GM18907 (cell line): ENCODE measurements around the gene FGD5.

Source experiments
- ATAC-seq: cut with Tn5 transposase; IDR thresholded peaks from one replicate; pipeline ENCODE4 v1.9.1; 2021; ENCODE audit warnings: mild to moderate bottlenecking, moderate library complexity; ENCODE audit not compliant: unreplicated experiment

The FGD5 gene

DNA sequence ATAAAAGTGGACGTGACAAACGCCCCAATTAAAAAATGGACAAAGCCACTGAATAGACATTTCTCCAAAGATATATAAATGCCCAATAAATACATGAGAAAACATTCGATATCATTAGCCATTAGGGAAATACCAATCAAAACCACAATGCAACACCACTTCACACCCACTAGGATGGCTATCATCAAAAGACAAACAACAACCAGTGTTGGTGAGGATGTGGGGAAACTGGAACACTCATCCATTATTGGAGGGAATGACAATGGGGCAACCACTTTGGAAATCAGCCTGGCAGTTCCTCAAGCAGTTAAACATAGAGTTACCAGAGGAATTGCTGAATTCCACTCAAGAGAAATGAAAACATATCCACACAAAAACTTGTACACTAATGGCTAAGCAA lies 32.4 kb upstream of the FGD5 start:
- ATAC-seq: no peak

GRCh38 chr3:14787630-14788029 lies 31.1 kb upstream of the FGD5 start:
- no peak for ATAC-seq

DNA sequence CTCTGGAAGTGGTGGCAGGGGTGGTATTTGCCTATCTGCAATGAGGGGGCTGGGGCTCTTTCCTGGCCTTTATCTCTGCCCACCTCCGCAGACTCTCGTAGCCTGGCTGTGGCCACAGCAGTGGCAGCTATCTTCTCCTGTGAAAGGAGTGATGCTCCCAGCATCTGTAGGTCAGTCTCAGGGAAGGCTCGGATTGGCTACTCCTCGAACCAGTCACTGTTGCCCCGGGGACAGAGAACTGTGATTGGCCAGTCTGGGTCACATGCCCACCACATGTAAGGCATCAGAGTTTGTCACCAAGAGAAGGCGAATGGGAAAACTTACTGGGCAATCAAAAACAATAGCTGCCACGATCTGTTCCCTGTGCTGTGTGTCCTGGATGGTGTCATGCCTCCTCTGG lies 30.1 kb upstream of the FGD5 start:
- ATAC-seq: no peak

DNA sequence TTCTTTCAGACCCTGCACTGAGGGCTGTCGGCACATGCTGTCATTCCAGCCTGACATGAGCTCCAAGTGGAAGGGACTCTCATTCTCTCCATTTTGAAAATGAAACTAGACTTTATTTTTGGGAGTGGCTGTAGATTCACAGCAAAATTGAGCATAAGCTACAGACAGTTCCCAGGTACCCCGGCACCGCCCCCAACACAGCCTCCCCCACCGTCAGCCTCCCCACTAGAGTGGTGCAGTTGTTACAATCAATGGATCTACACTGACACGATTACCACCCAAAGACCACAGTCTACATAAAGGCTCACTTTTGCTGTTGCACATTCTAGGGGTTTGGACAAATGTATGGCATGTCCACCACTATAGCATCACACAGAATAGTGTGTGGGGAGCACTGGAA lies 29.5 kb upstream of the FGD5 start:
- ATAC-seq: no peak

DNA sequence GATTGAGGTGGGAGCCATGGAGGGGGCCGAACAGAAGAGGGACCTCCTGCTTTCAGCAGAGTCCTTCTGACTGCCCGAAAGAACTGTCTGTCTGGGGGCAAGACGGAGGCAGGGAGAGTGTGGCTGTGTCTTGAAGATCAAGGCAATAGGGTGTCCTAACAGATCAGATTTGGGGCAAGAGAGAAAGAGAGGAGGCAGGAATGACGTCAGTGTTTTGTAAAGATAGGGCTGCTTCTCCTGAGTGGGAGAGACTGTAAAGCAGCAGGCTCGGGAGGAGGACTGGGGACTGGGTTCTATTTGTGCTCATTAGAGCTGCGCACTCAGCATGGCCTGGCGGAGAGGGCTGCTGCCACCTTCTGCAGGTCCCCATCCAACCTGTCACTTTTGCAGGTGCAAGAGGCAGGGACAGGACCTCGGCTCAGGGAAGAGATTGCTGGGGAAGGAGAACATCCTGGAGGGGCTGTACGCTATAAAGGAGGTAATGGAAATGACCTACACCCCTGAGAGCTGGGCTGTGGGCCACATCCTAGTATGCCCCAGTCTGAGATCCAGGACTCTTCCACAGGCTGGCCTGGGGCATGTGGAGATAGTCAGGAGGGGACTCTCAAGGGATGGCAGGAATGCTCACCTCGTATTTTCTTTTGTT lies 29.0 kb upstream of the FGD5 start:
- no peak for ATAC-seq

GRCh38 chr3:14791343-14791945 lies 27.3 kb upstream of the FGD5 start:
- ATAC-seq: no peak

GRCh38 chr3:14792691-14793121 lies 26.1 kb upstream of the FGD5 start:
- ATAC-seq: no peak

- ATAC-seq: no peak
These were observed 25.5 kb upstream of the FGD5 start for GRCh38 chr3:14793126-14793857.

- ATAC-seq: no peak
These were observed 24.9 kb upstream of the FGD5 start for GRCh38 chr3:14793858-14794234.

GRCh38 chr3:14794435-14794834 lies 24.3 kb upstream of the FGD5 start:
- no peak for ATAC-seq

GRCh38 chr3:14795996-14796395 lies 22.8 kb upstream of the FGD5 start:
- ATAC-seq: no peak

- no peak for ATAC-seq
These were observed 22.2 kb upstream of the FGD5 start for GRCh38 chr3:14796403-14797077.

DNA sequence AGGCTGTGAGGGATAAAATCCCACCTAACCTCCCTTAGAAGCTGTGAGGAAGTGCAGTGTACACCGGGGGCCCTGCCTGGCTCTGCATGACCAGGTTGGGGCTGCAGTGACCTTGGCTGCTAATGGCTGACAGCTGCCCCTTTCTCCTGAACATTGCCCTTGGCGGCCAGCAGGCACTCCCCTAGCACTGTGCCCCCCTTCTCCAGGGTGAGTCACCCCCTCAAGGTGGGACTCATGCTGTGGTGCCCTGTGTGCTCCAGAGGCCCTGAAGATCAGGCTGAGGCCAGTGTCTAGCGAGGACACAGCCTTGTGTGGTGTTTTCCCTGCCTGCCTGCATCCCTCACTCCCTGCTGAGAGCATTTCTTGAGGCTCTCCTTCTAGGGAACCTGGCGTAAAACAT lies 21.0 kb upstream of the FGD5 start:
- no peak for ATAC-seq

DNA sequence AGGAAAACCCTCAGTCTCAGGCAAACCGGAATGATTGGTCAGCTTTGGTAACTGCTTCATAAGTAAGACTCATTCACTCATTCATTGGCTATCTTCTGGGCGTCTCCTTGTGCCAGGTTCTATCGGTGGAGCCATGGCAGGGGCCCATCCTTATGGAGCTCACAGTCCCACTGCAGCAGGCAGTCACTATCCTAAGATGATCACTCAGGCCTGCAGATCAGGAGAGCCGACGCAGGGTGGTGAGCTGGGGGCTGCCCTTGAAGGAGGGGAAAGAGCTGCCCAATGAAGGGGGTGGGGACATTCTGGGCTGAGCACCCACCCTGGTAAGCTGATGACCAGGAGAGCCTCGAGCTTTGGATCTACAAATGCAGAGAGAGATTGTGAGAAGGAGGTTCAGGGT lies 20.5 kb upstream of the FGD5 start:
- no peak for ATAC-seq

DNA sequence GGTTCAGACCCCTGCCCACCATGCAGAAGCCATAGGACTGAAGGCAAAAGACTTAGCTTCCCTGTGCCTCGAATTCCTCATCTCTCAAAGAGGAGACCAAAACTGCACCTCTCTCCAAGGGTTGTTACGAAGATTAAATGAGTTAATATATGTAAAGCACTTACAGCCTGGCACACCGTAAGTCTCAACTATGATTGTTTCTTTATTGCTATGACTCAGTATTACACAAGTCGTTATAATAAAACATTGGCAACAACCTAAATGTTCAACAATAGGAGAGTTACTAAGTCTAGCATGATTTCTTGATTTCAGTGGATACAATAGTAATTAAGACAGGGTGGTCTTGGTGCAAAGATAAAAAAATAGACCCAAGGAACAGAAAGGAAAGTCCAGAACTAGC lies 19.6 kb upstream of the FGD5 start:
- no peak for ATAC-seq

GRCh38 chr3:14801031-14801430 lies 17.7 kb upstream of the FGD5 start:
- ATAC-seq: no peak

- ATAC-seq: no peak
These were observed 16.9 kb upstream of the FGD5 start for GRCh38 chr3:14801668-14802380.

DNA sequence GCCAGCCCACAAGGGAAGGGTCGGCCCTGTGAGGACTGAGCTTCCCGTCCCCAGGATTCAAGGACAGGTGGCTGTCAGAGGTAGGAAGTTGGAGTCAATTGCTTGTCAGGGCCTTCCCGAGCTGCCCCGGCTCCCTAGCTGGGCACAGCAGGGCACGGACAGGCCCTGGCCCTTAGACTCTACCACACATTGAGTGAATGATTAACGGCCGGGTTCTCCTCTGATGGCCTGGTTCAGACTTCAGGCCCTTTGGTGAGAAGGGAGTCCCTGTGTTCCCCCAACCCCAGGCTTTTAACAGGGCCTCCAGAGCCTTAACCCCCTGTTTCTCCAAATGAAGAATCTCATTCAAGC lies 16.4 kb upstream of the FGD5 start:
- ATAC-seq: no peak

GRCh38 chr3:14803101-14803980 lies 15.4 kb upstream of the FGD5 start:
- no peak for ATAC-seq
